Iris pigment epithelial cell (primary cell): ENCODE measurements around the gene IGF1R.

ENCODE experiments used
- DNase-seq: peaks from one replicate; pipeline ENCODE4 v3.0.0-alpha.2; 2011; ENCODE audit warnings: low read depth

The IGF1R gene

GRCh38 chr15:98887976-98888375 is 239.6 kb downstream of the IGF1R start:
- no peak for DNase-seq

- DNase-seq = peak; percentile 74
Observed at GRCh38 chr15:98888820-98889479, 240.6 kb downstream of the IGF1R start.

- peak; percentile 95 for DNase-seq
Observed at GRCh38 chr15:98889930-98890695, 241.8 kb downstream of the IGF1R start.

DNA sequence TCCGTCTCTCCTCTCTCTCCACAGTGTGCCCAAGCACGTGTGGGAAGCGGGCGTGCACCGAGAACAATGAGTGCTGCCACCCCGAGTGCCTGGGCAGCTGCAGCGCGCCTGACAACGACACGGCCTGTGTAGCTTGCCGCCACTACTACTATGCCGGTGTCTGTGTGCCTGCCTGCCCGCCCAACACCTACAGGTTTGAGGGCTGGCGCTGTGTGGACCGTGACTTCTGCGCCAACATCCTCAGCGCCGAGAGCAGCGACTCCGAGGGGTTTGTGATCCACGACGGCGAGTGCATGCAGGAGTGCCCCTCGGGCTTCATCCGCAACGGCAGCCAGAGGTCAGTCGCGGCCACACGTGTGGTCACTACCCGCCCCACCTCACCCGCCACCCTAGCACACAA is 243.0 kb downstream of the IGF1R start:
- DNase-seq = no peak

DNA sequence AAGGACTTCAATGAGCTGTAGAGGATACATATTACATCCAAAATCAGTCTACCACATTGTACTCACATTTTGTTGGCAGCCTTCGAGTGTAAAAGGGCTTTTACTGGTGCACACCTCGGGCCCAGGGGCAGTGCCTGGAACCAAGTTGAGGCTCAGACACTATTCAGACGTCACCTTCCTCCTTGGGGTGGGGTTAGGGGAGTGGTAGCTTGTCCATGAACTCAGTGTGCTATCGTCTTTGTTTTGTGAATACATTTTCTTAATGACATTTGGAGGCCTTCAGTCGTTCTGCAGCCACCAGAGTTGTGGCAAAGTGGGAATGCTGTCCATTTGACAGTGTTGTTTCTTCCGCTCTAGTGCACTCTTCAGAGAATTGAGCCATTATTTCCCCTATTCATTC is 245.1 kb downstream of the IGF1R start:
- DNase-seq = no peak

GRCh38 chr15:98894312-98894711 is 246.0 kb downstream of the IGF1R start:
- no peak for DNase-seq

DNA sequence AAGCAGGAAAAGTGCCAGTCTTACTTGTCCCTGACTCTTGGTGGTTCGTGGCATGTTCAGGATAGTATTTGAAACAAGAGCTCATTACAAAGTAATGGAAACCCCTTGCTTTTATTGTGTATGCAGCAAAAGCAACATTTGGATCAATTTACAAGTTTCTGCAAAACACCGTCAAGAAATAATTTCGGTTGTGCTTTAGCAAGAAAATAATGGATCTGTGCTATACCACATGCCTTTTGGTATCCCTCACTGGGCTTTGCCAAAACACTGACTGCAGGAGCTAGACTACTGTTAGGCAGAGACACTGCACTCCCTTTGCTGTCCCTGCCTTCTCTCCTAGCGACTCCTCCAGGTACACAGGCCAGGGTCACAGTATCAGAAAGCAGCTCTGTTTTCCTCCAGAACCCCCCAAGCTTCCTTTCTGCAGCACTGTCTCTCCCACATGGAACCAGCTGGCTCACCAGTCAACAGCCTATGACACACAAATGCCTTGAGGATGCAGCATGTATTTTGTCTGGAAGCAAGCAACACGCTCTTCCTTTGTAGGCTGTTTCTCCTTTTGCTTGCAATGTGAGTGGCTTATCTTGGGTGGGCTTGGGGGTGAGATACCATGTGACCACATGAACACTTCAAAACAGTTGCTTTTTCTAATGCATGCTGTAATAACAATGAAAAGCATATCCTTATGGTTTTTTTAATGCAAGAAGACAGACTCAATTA is 247.8 kb downstream of the IGF1R start:
- peak; percentile 84 for DNase-seq

DNA sequence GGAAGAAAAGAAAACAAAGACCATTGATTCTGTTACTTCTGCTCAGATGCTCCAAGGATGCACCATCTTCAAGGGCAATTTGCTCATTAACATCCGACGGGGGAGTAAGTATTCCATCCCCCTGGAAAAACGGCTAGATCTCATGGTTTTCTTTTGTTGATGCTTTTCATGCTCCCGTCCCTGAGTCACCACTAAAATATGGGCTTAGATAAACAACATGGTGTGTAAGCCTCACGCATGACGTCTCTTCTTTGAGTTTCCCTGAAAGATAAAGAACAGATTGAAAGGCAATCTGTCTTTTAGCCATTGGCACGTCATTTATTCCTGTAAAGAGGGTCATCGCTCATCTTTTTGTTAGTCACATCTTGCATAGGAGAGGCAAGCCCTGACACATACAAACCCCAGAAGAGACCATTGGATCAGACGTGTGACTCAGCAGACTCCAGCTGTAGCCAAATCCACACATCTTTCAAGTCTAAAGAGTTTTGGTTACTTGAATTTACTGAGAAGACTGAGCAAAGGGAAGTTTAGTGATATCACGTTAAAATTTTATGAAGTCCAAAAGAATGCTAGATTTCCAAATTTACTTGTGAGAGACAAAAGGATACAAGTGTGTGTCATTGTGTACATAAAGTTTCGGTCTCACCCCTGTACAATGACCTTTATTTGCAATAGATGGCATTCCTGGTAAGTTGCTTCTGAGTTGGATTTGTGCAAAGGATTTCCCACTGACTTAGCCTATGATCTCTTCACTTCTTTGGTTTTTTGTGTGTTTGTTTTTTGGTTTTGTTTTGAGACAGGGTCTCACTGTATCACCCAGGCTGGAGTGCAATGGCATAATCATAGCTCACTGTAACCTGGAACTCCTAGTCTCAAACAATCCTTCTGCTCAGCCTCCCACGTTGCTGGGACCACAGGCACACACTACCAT is 248.7 kb downstream of the IGF1R start:
- peak; percentile 100 for DNase-seq

GRCh38 chr15:98898122-98898521 is 249.8 kb downstream of the IGF1R start:
- no peak for DNase-seq

DNA sequence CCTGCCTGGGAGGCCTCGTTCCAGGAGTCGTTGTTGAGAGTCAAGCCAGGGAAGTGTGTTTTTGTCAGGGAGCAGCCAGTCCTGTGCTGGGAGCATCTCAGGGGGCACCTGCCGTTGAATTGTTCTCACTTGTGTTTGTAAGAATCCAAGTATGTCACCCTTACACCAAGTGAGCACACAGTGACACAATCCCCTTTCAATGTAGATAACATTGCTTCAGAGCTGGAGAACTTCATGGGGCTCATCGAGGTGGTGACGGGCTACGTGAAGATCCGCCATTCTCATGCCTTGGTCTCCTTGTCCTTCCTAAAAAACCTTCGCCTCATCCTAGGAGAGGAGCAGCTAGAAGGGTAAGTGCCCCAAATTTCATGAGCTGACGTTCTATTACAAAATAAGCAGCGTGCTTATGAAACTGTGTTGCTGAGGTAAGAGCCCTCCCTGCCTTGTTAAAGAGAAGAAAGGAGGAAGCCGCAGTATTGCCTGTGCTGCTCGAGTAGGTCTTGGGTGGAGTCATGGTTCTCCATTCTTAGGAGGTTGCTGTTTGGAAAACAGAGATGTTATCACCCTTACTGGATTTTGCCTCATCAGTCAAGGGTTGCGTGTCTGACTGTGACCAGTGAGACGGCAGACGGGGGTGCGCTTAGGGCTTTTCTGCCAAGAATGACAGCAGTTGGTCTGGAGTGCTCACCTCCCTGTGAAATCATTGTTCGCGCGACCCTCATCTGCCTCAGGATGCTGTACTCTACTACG is 251.1 kb downstream of the IGF1R start:
- peak; percentile 70 for DNase-seq

DNA sequence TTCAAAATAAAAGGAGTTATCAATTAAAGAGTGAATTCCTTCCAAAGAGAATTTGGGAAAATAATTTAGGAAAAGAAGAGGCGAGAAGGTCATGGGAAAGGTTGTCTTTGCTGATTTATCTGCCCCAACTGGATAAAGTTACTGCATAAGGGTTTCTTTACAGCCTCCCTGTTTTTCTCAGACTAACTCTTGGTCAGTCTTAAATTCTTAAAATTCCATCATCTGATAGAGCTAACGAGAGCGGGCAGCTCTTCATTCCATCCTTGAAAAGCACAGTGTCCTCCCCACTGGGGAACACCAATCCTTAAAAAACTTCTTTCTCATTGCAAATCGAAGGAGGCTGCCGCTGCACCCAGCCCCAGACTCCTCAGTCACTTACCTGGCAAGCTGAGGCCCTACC is 252.0 kb downstream of the IGF1R start:
- DNase-seq = peak; percentile 81

GRCh38 chr15:98901434-98902072 is 253.2 kb downstream of the IGF1R start:
- no peak for DNase-seq

DNA sequence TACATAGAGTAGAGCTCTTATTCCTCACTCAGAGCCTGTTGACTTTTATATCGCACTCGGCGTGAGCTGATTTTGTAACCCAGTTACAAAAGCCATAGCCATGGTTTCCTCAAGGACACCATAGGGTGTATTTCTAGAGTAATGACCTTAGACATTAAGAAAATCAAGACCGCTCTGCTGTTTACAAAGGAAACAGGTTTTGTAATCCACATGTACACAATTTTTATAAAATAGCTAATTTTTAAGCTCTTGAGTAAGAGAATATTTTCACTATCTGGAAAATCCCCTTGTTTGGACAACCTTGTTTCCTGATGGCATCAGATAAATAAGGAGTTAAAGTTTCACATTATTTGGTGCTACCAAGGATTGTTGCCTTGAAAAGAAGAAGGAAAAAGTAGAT is 254.6 kb downstream of the IGF1R start:
- no peak for DNase-seq

GRCh38 chr15:98903377-98904018 is 255.2 kb downstream of the IGF1R start:
- peak; percentile 73 for DNase-seq

- peak; percentile 79 for DNase-seq
Observed at GRCh38 chr15:98904544-98904943, 256.2 kb downstream of the IGF1R start.

DNA sequence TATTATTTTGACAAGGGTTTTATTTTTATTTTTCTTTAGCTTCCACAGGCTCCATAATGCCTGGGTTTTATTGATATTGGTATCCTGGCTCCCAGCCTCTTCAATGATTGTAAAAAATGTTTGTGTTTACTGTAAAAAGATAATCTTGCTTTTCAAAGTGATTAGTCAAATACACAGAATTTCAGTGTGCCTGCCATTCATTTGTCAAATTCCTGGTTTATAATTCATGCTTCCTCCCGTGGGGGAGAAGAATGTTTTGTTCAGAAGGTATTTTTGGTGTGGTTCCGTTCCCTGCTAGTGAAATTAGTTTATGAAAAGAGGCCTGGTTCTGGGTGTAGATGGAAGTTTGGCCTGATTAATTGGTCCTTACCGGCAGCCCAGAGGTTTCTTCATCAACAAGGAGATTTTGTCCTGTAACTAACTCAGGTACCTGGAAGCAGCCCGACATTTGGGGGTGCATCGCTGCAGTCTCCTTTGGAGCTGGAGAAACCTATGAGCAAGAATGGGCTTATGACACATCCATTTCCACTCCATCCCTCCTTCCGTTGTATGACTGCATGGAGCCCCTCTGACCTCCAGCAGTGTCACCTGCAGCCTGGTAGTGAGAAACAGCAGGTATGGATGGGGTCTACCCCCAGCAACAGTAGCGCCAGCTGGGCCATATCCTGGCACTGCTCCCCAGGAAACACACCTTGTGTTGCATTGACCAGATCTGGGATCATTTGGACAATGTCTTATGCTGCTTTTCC is 257.8 kb downstream of the IGF1R start:
- DNase-seq = peak; percentile 63

DNA sequence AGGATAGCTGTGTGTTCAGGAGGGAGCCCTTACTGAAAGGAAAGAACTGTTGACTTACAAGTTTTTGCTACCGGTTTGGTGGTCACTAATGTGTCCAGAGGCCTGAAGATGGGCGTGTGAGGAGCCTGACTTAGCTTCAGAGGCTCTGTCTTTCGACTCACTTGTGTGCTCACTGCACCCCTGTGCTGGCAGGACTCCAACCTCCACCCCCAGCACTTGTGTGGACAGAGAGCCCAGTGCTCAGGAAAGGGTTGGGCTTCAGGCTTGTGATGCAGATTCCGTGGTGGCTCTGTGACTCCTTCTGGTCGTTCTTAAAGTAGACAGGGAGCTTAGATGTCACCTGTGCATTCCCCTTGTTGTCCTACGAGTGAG is 258.4 kb downstream of the IGF1R start:
- peak; percentile 78 for DNase-seq

DNA sequence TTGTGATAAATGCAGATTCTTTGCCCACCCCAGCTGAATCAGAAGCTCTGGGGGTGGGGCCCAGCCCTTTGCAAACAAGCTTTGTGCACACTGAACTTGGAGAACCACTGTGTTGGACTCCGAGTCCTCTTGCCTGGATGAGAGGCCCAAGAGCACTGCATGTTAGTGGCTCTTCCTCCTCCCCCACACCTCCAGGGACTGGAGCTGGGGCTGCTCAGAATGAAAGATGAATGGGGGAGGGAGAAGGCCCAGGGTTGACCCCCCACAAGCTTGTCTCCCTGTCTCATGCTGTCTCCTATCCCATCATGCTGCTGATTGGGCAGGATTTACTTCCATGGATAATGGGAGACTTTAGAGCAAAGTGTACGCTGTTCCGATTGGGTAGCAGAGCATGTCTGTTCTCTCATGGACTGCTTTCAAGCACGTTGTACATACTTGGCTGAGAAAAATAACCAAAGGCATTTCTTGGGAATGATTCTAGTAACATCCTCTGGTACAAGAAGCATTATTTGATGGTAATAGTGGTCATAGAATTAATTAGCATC is 259.7 kb downstream of the IGF1R start:
- no peak for DNase-seq
